H1 (cell line): ENCODE results near the gene PCNX1. TPM values are rescaled to one million over a fixed set of nuclear protein-coding genes. Genes with fewer than 3 reads are reported as not detected.

Experiments
- CTCF ChIA-PET: fragments of 300-600 bp; sonication (Branson Sonifier 250); formaldehyde crosslinking; loops from one replicate; lab custom pipeline; 2021; ENCODE audit not compliant: partially characterized antibody; lab: Charles Lee
- POLR2A ChIA-PET: fragments of 300-600 bp; sonication (Branson Sonifier 250); formaldehyde crosslinking; loops from one replicate; lab custom pipeline; 2021; ENCODE audit warnings: inconsistent platforms; ENCODE audit not compliant: partially characterized antibody; lab: Charles Lee
- DNase-seq, 2 experiments: peaks; one replicate each; pipeline versions ENCODE4 v3.0.0 to v3.0.0-alpha.2; 2010 to 2022; ENCODE audit warnings: low spot score in 2 of 2, low read depth in 1 of 2, mixed read lengths in 1 of 2
- FAIRE-seq: peaks from 2 replicates; lab custom pipeline; 2011; peaks lifted over from hg19 to GRCh38; lab: Jason Lieb, UNC
- H2AFZ ChIP-seq: 2 replicates; pipeline ENCODE4 v1.8.1; 2012; ENCODE audit warnings: low read length, inconsistent platforms
- H2AK5ac ChIP-seq: 2 replicates; pipeline ENCODE4 v1.6.1; 2013; ENCODE audit warnings: low read depth, low read length
- H2BK120ac ChIP-seq: replicated peaks from 2 replicates; pipeline ENCODE3; 2013; ENCODE audit warnings: low read depth, low read length, inconsistent platforms
- H2BK12ac ChIP-seq: 2 replicates; pipeline ENCODE4 v1.6.1; 2013; ENCODE audit warnings: low read depth, low read length
- H2BK15ac ChIP-seq: 2 replicates; pipeline ENCODE4 v1.6.1; 2013; ENCODE audit warnings: low read length
- H2BK20ac ChIP-seq: 2 replicates; pipeline ENCODE4 v1.6.1; 2013; ENCODE audit warnings: low read length
- H2BK5ac ChIP-seq: 2 replicates; pipeline ENCODE4 v1.6.1; 2013; ENCODE audit warnings: low read depth, low read length
- H3K14ac ChIP-seq: 2 replicates; pipeline ENCODE4 v1.6.1; 2013; ENCODE audit warnings: inconsistent platforms; ENCODE audit not compliant: insufficient read length
- H3K18ac ChIP-seq: 2 replicates; pipeline ENCODE4 v1.6.1; 2013; ENCODE audit warnings: low read length; ENCODE audit errors: extremely low read depth
- H3K23ac ChIP-seq: 2 replicates; pipeline ENCODE4 v1.6.1; 2013; ENCODE audit warnings: inconsistent platforms; ENCODE audit not compliant: insufficient read length
- H3K23me2 ChIP-seq: 2 replicates; pipeline ENCODE4 v1.6.1; 2013; ENCODE audit warnings: low read depth, low read length
- H3K27ac ChIP-seq: 2 replicates; pipeline ENCODE4 v1.6.1; 2011; ENCODE audit warnings: low read depth, low read length, inconsistent platforms
- H3K27me3 ChIP-seq, 4 experiments: replicated peaks in 1 of 4; 1 replicate in 1 of 4; 2 replicates in 3 of 4; pipeline versions ENCODE4 v1.6.1 to v1.8.1; 2011 to 2013; ENCODE audit warnings: low read length in 3 of 4, mild to moderate bottlenecking in 3 of 4, inconsistent platforms in 2 of 4, mixed read lengths in 2 of 4, moderate library complexity in 1 of 4; ENCODE audit not compliant: control insufficient read depth in 3 of 4, insufficient read depth in 3 of 4; ENCODE audit errors: extremely low read depth in 1 of 4
- H3K36me3 ChIP-seq, 4 experiments: 2 replicates each; pipeline versions ENCODE4 v1.6.1 to v1.8.1; 2011 to 2013; ENCODE audit warnings: mild to moderate bottlenecking in 4 of 4, low read length in 3 of 4, moderate library complexity in 2 of 4, control low read depth in 1 of 4, inconsistent platforms in 1 of 4; ENCODE audit not compliant: insufficient read depth in 4 of 4, control insufficient read depth in 2 of 4
- H3K4ac ChIP-seq: replicated peaks from 2 replicates; pipeline ENCODE3; 2013; ENCODE audit warnings: low read length, low read depth, mixed read lengths, inconsistent platforms; ENCODE audit not compliant: insufficient read length
- H3K4me1 ChIP-seq, 4 experiments: replicated peaks in 1 of 4; 1 replicate in 1 of 4; 2 replicates in 3 of 4; pipeline versions ENCODE4 v1.6.1 to v1.8.1; 2011 to 2013; ENCODE audit warnings: low read length in 3 of 4, inconsistent platforms in 2 of 4, mixed read lengths in 1 of 4; ENCODE audit not compliant: insufficient read depth in 4 of 4, control insufficient read depth in 3 of 4
- H3K4me2 ChIP-seq, 2 experiments: 2 replicates each; pipeline versions ENCODE4 v1.6.1 to v1.8.1; 2011 to 2013; ENCODE audit warnings: low read depth in 2 of 2, low read length in 2 of 2, control low read depth in 1 of 2, inconsistent platforms in 1 of 2, mild to moderate bottlenecking in 1 of 2; ENCODE audit not compliant: insufficient read depth in 1 of 2
- H3K4me3 ChIP-seq, 4 experiments: fragments of 200-600, 300-600 bp in 1 of 4; sonication (generic), shearing (Covaris generic), sonication (Bioruptor Twin) in 1 of 4; 2 replicates each; pipeline versions ENCODE4 v1.5.1 to v1.8.1; 2011 to 2016; ENCODE audit warnings: low read length in 4 of 4, low read depth in 3 of 4, control low read depth in 2 of 4, inconsistent platforms in 2 of 4, mild to moderate bottlenecking in 2 of 4, mixed read lengths in 1 of 4, moderate library complexity in 1 of 4; ENCODE audit not compliant: insufficient read depth in 2 of 4; ENCODE audit errors: extremely low read depth in 1 of 4
- H3K56ac ChIP-seq: replicated peaks from 2 replicates; pipeline ENCODE3; 2013; ENCODE audit warnings: low read depth, mild to moderate bottlenecking, mixed read lengths, low read length, inconsistent platforms; ENCODE audit not compliant: insufficient read length
- H3K79me1 ChIP-seq: 2 replicates; pipeline ENCODE4 v1.6.1; 2013; ENCODE audit warnings: low read depth, low read length, control low read depth
- H3K79me2 ChIP-seq, 2 experiments: 2 replicates each; pipeline versions ENCODE4 v1.6.1 to v1.8.1; 2012 to 2013; ENCODE audit warnings: low read length in 2 of 2, mild to moderate bottlenecking in 2 of 2, inconsistent platforms in 1 of 2; ENCODE audit not compliant: insufficient read depth in 2 of 2, control insufficient read depth in 1 of 2
- H3K9ac ChIP-seq, 4 experiments: replicated peaks in 1 of 4; 1 replicate in 1 of 4; 2 replicates in 3 of 4; pipeline versions ENCODE4 v1.6.1 to v1.8.1; 2011 to 2013; ENCODE audit warnings: low read depth in 3 of 4, low read length in 3 of 4, control low read depth in 2 of 4, mild to moderate bottlenecking in 2 of 4, moderate library complexity in 2 of 4, inconsistent platforms in 1 of 4; ENCODE audit errors: extremely low read depth in 1 of 4
- H3K9me3 ChIP-seq, 2 experiments: 2 replicates each; pipeline versions ENCODE4 v1.6.1 to v1.8.1; 2012 to 2013; ENCODE audit warnings: mild to moderate bottlenecking in 2 of 2, moderate library complexity in 2 of 2, control low read depth in 1 of 2, inconsistent platforms in 1 of 2, low read depth in 1 of 2, low read length in 1 of 2, mixed read lengths in 1 of 2; ENCODE audit not compliant: insufficient read depth in 2 of 2
- H4K20me1 ChIP-seq, 2 experiments: replicated peaks in 1 of 2; 2 replicates each; pipeline versions ENCODE3 to v1.8.1; 2011 to 2013; ENCODE audit warnings: inconsistent platforms in 2 of 2, low read length in 2 of 2, mild to moderate bottlenecking in 1 of 2; ENCODE audit not compliant: insufficient read depth in 2 of 2, control insufficient read depth in 1 of 2
- H4K5ac ChIP-seq: 2 replicates; pipeline ENCODE4 v1.6.1; 2013; ENCODE audit warnings: low read length, low read depth, mixed read lengths, inconsistent platforms; ENCODE audit not compliant: insufficient read length
- H4K8ac ChIP-seq: 2 replicates; pipeline ENCODE4 v1.8.0; 2013; ENCODE audit warnings: mild to moderate bottlenecking, moderate library complexity, low read length, inconsistent platforms; ENCODE audit not compliant: insufficient read depth; ENCODE audit errors: extremely low read depth
- H4K91ac ChIP-seq: replicated peaks from 2 replicates; pipeline ENCODE3; 2013; ENCODE audit warnings: low read length, mixed read lengths, inconsistent platforms; ENCODE audit not compliant: insufficient read length
- KDM5A ChIP-seq: fragments of 200-600 bp; IDR thresholded peaks from 2 replicates; pipeline ENCODE4 v1.7.1; 2012; ENCODE audit warnings: mild to moderate bottlenecking, low read length, inconsistent platforms, mixed read lengths
- RAD21 ChIP-seq, 2 experiments: IDR thresholded peaks in 1 of 2; conservative IDR thresholded peaks in 1 of 2; 2 replicates each; pipeline ENCODE4 v1.6.1; 2011; ENCODE audit warnings: low read depth in 2 of 2, low read length in 2 of 2, improper control_type of control experiment in 1 of 2, inconsistent platforms in 1 of 2, mild to moderate bottlenecking in 1 of 2, moderate library complexity in 1 of 2
- SIN3A ChIP-seq, 2 experiments: IDR thresholded peaks in 1 of 2; conservative IDR thresholded peaks in 1 of 2; 2 replicates each; pipeline ENCODE4 v1.6.1; 2011 to 2012; ENCODE audit warnings: low read length in 2 of 2, improper control_type of control experiment in 1 of 2, low read depth in 1 of 2, mild to moderate bottlenecking in 1 of 2
- WGBS, 2 experiments: shearing (Covaris generic) in 1 of 2; methylation state at CpG; one replicate each; pipeline versions ENCODE4 v1.1.6 to v1.1.7; 2013 to 2015; ENCODE audit warnings: low lambda C conversion rate in 2 of 2, mixed read lengths in 2 of 2, inconsistent platforms in 1 of 2, low coverage in 1 of 2, missing lambda C conversion rate in 1 of 2; ENCODE audit not compliant: insufficient replicate concordance in 2 of 2, insufficient coverage in 1 of 2, insufficient read length in 1 of 2; ENCODE audit errors: extremely low coverage in 1 of 2, missing lambda C conversion rate in 1 of 2; 5-methylcytosine and 5-hydroxymethylcytosine counted together
- polyA plus RNA-seq, 7 experiments: library from polyadenylated mRNA; depleted of rRNA in 3 of 7; stranded (reverse) in 5 of 7; unstranded in 2 of 7; fragments of >200 nt in 5 of 7; fragments of 200-250 nt in 2 of 7; gene quantifications; 1 replicate in 5 of 7; 2 replicates in 1 of 7; 4 replicates in 1 of 7; pipeline versions ENCODE4 v1.2.1 to v1.2.3, GENCODE V29; 2011 to 2013; ENCODE audit warnings: missing spikeins in 2 of 7, mixed read lengths in 2 of 7
- total RNA-seq: library from RNA; stranded (reverse); fragmentation: NEBNext Ultra II Directional; extraction: Animal tissue kit (Norgen Biotek cat#: 25700); gene quantifications from 2 replicates; pipeline ENCODE4 v1.2.1, GENCODE V29; 2021
- TF ChIP-seq, protein P1 (sequence below): IDR thresholded peaks from 2 replicates; pipeline ENCODE4 v1.6.1; 2012; ENCODE audit warnings: inconsistent platforms

Gene PCNX1
- total and polyA plus RNA-seq, 2 of the 8 experiments (the other 6 are each of a cell fraction or from before 2014, with no cell fraction given) = 37.7 to 53.2 TPM

GRCh38 chr14:71021347-71022011 lies 114.2 kb downstream of the PCNX1 start:
- Histone ChIP-seq H2BK5ac (no peak overlapping the region), H2BK12ac (no peak overlapping the region), H4K8ac (no peak overlapping the region), H3K4ac (no peak overlapping the region), H3K9ac (no peak overlapping the region), H3K27ac (no peak overlapping the region), H3K4me1 (no peaks in the 10 kb centered on the region), H3K79me2 (no peaks in the 10 kb centered on the region), H2AFZ (no peak overlapping the region), H3K56ac (no peak overlapping the region), H3K14ac (no peak overlapping the region), H3K4me2 (no peak overlapping the region), H4K91ac (no peak overlapping the region), H2AK5ac (no peak overlapping the region), H2BK15ac (no peak overlapping the region), H3K27me3 (no peaks in the 10 kb centered on the region), H4K5ac (no peak overlapping the region), H2BK20ac (no peak overlapping the region), H3K9me3 (no peaks in the 10 kb centered on the region), H3K23ac (no peak overlapping the region), H4K20me1 (no peaks in the 10 kb centered on the region), H3K79me1 (no peaks in the 10 kb centered on the region), H3K36me3 (peaks cover 3 to 25% (median 8%) of the 10 kb centered on the region in 4 experiments; a peak in 6 of 8 replicates), H2BK120ac (no peak overlapping the region), H3K4me3 (no peak overlapping the region), H3K18ac (no peak overlapping the region), H3K23me2 (no peaks in the 10 kb centered on the region)
- WGBS, 2 experiments = 96% methylated on average over 1 of the region's 1 CpG; no CpG with 5 or more reads in 1 of the 2 experiments
- FAIRE-seq (no peak), DNase-seq (no peak)
- ChIA-PET POLR2A (no interaction called here), CTCF (interaction anchor here (0.6 kb wide), 1 partner anchor 924 kb away, joined by 3 read pairs; no protein-coding TSS in a partner anchor)
- TF ChIP-seq RAD21 (IDR thresholded peaks at IDR 0.05 in 1 of 2, conservative IDR thresholded peaks at IDR 0.05 in 1 of 2; ENCODE audit: low read depth in 2 of 2, low read length in 2 of 2) (no peak), KDM5A (no peak), SIN3A (conservative IDR thresholded peaks at IDR 0.05 in 1 of 2, IDR thresholded peaks at IDR 0.05 in 1 of 2; ENCODE audit: low read depth in 1 of 2, low read length in 2 of 2) (no peak)
- TF ChIP-seq, protein P1, sequence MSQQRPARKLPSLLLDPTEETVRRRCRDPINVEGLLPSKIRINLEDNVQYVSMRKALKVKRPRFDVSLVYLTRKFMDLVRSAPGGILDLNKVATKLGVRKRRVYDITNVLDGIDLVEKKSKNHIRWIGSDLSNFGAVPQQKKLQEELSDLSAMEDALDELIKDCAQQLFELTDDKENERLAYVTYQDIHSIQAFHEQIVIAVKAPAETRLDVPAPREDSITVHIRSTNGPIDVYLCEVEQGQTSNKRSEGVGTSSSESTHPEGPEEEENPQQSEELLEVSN = no peak
